Measurements from ENCODE around the gene PPP1R10. TPM values are rescaled to one million over a fixed set of nuclear protein-coding genes. Genes with fewer than 3 reads are reported as not detected.

PPP1R10 gene
- total RNA-seq, 2 experiments from 2014 or later = 92.2 to 95.3 TPM

- H3K9me3 Mint-ChIP-seq = no peaks in the 10 kb centered on the region
- H3K9me3 ChIP-seq (ENCODE audit: control insufficient read depth in 1 of 2, insufficient read depth in 1 of 2, low read length in 2 of 2) = no peaks in the 10 kb centered on the region
- peaks cover 12% of the 10 kb centered on the region for H3K4me1 Mint-ChIP-seq (ENCODE audit: low read depth)
- no peak overlapping the region for H3K4me3 ChIP-seq (ENCODE audit: low read length)
- ATAC-seq (ENCODE audit: poor library complexity) (no peak), DNase-seq (no peak)
- H3K27me3 ChIP-seq (ENCODE audit: control insufficient read depth in 1 of 2, insufficient read depth in 2 of 2, low read length in 2 of 2) = no peaks in the 10 kb centered on the region
- ChIA-PET CTCF (interaction anchor here (1.4 kb wide), 1 partner anchor 45 kb away, joined by 4 read pairs; no protein-coding TSS in a partner anchor), POLR2A (interaction anchor here (0.7 to 2.0 kb wide), 5 partner anchors 11 to 25 kb away, joined by 3 to 20 read pairs (median 3); partner anchors contain the start of gene ABCF1)
- H3K27me3 Mint-ChIP-seq = no peaks in the 10 kb centered on the region
- H3K4me3 Mint-ChIP-seq = no peak overlapping the region
- no peak for TF ChIP-seq CTCF (IDR thresholded peaks at IDR 0.05)
- H3K36me3 ChIP-seq (ENCODE audit: insufficient read depth, low read length) = peaks cover 89% of the 10 kb centered on the region
- H3K4me1 ChIP-seq (ENCODE audit: insufficient read depth, low read length) = no peaks in the 10 kb centered on the region
- no peak overlapping the region for H3K27ac ChIP-seq (ENCODE audit: low read depth in 1 of 2, low read length in 2 of 2)
- intact Hi-C loops (cut with DNase I, micrococcal nuclease) = no loop called here
- H3K36me3 Mint-ChIP-seq (ENCODE audit: low read depth) = peaks cover 94% of the 10 kb centered on the region
- no peak overlapping the region for H3K27ac Mint-ChIP-seq
Measured at GRCh38 chr6:30589754-30590358, 27.2 kb downstream of the PPP1R10 start.

GRCh38 chr6:30583921-30584320 is 33.1 kb downstream of the PPP1R10 start:
- Histone ChIP-seq H3K4me1 (ENCODE audit: insufficient read depth, low read length) (no peaks in the 10 kb centered on the region), H3K27me3 (ENCODE audit: control insufficient read depth in 1 of 2, insufficient read depth in 2 of 2, low read length in 2 of 2) (no peaks in the 10 kb centered on the region), H3K9me3 (ENCODE audit: control insufficient read depth in 1 of 2, insufficient read depth in 1 of 2, low read length in 2 of 2) (no peaks in the 10 kb centered on the region), H3K4me3 (ENCODE audit: low read length) (no peak overlapping the region), H3K36me3 (ENCODE audit: insufficient read depth, low read length) (peaks cover 92% of the 10 kb centered on the region), H3K27ac (ENCODE audit: low read depth in 1 of 2, low read length in 2 of 2) (no peak overlapping the region)
- peaks cover 95% of the 10 kb centered on the region for H3K36me3 Mint-ChIP-seq (ENCODE audit: low read depth)
- no peak for DNase-seq
- no peak for TF ChIP-seq CTCF (IDR thresholded peaks at IDR 0.05)
- no peak overlapping the region for H3K4me3 Mint-ChIP-seq
- H3K27me3 Mint-ChIP-seq = no peaks in the 10 kb centered on the region
- ChIA-PET POLR2A (no interaction called here), CTCF (interaction anchor here (1.7 kb wide), 1 partner anchor 14 kb away, joined by 4 read pairs; no protein-coding TSS in a partner anchor)
- no peaks in the 10 kb centered on the region for H3K4me1 Mint-ChIP-seq (ENCODE audit: low read depth)
- intact Hi-C loops (cut with DNase I, micrococcal nuclease) = no loop called here
- H3K27ac Mint-ChIP-seq = no peak overlapping the region
- H3K9me3 Mint-ChIP-seq = no peaks in the 10 kb centered on the region
- ATAC-seq (ENCODE audit: poor library complexity) = no peak

GRCh38 chr6:30578051-30578450 is 39.0 kb downstream of the PPP1R10 start:
- DNase-seq (no peak), ATAC-seq (ENCODE audit: poor library complexity) (no peak)
- peaks cover 86% of the 10 kb centered on the region for H3K36me3 Mint-ChIP-seq (ENCODE audit: low read depth)
- H3K4me1 ChIP-seq (ENCODE audit: insufficient read depth, low read length) = peaks cover 22% of the 10 kb centered on the region
- no peak overlapping the region for H3K4me3 Mint-ChIP-seq
- no peaks in the 10 kb centered on the region for H3K27me3 ChIP-seq (ENCODE audit: control insufficient read depth in 1 of 2, insufficient read depth in 2 of 2, low read length in 2 of 2)
- no peaks in the 10 kb centered on the region for H3K27me3 Mint-ChIP-seq
- no peak overlapping the region for H3K27ac ChIP-seq (ENCODE audit: low read depth in 1 of 2, low read length in 2 of 2)
- no peak overlapping the region for H3K4me3 ChIP-seq (ENCODE audit: low read length)
- TF ChIP-seq CTCF (IDR thresholded peaks at IDR 0.05) = no peak
- ChIA-PET POLR2A (interaction anchor here (0.9 to 4.3 kb wide), 3 partner anchors 36 to 145 kb away, joined by 3 to 22 read pairs (median 6); partner anchors contain the start of genes MRPS18B and PPP1R10), CTCF (no interaction called here)
- no peaks in the 10 kb centered on the region for H3K9me3 Mint-ChIP-seq
- H3K36me3 ChIP-seq (ENCODE audit: insufficient read depth, low read length) = peaks cover 71% of the 10 kb centered on the region
- H3K4me1 Mint-ChIP-seq (ENCODE audit: low read depth) = peaks cover 25% of the 10 kb centered on the region
- peak overlapping the region; percentile 4 for H3K27ac Mint-ChIP-seq
- intact Hi-C loops (cut with DNase I, micrococcal nuclease) = loop anchor here in 1 of 2 experiments (10.0 kb wide), 1 partner anchor 363 kb away; the partner anchor contains the start of gene TRIM26
- no peaks in the 10 kb centered on the region for H3K9me3 ChIP-seq (ENCODE audit: control insufficient read depth in 1 of 2, insufficient read depth in 1 of 2, low read length in 2 of 2)

Measured in CD4-positive, alpha-beta T cell (primary cell).